Measurements from ENCODE around the gene C15orf39. TPM values are rescaled to one million over a fixed set of nuclear protein-coding genes. Genes with fewer than 3 reads are reported as not detected.

Gene C15orf39
- total and polyA plus RNA-seq, 9 of the 15 experiments (the other 6 are each of a cell fraction or from before 2014, with no cell fraction given) = 0.31 to 29.8 (median 4.4) TPM

GRCh38 chr15:75205064-75205395 lies 3.3 kb downstream of the C15orf39 start (continued):
- peak; percentile 14; the same call in 1 of the 2 replicates for TF ChIP-seq FOXP4 (CRISPR knock-in tag; IDR thresholded peaks at IDR 0.05; ENCODE audit: borderline replicate concordance)
- TF ChIP-seq ZNF143 (CRISPR knock-in tag; IDR thresholded peaks at IDR 0.05) = 0 out of 2 replicates have a peak, but pooled peaks have one; percentile 2
- TF ChIP-seq TGIF2 (CRISPR knock-in tag; IDR thresholded peaks at IDR 0.05) = no peak
- 0 out of 2 replicates have a peak, but pooled peaks have one; percentile 19 for TF ChIP-seq ZBTB49 (CRISPR knock-in tag; IDR thresholded peaks at IDR 0.05; ENCODE audit: borderline replicate concordance)
- no peak for TF ChIP-seq MCM3 (IDR thresholded peaks at IDR 0.05)

GRCh38 chr15:75206006-75206405 lies 4.3 kb downstream of the C15orf39 start:
- Histone ChIP-seq H3K9me3 (replicated peaks; ENCODE audit: control insufficient read depth, insufficient read depth, low read depth, low read length) (no peaks in the 10 kb centered on the region), H3K27ac (ENCODE audit: extremely low read depth, low read depth, low read length) (no peak overlapping the region), H3K4me2 (ENCODE audit: insufficient read depth, low read length) (no peak overlapping the region), H3K9me1 (ENCODE audit: control insufficient read depth, insufficient read depth, low read length) (peaks cover 16% of the 10 kb centered on the region), H2AFZ (ENCODE audit: low read depth, low read length) (no peak overlapping the region), H3K27me3 (ENCODE audit: control insufficient read depth in 2 of 2, insufficient read depth in 2 of 2, low read length in 2 of 2) (no peaks in the 10 kb centered on the region; a peak in 1 of 5 replicates), H3K36me3 (ENCODE audit: control insufficient read depth, insufficient read depth, low read length) (peaks cover 59% of the 10 kb centered on the region; the same call in 2 of the 3 replicates), H3K79me2 (ENCODE audit: control insufficient read depth, insufficient read depth, low read length) (peaks cover 83% of the 10 kb centered on the region), H3K9ac (ENCODE audit: insufficient read depth in 1 of 2, low read depth in 2 of 2, low read length in 2 of 2) (no peak overlapping the region; a peak in 1 of 4 replicates), H4K20me1 (replicated peaks; ENCODE audit: control insufficient read depth, insufficient read depth, low read length) (peaks cover 75% of the 10 kb centered on the region), H3K4me3 (no peak overlapping the region), H3K4me1 (replicated peaks in 1 of 2; ENCODE audit: control insufficient read depth in 2 of 2, insufficient read depth in 2 of 2, low read length in 2 of 2) (peaks cover 27 to 42% of the 10 kb centered on the region in 2 experiments; a peak in 4 of 5 replicates)
- CTCF ChIA-PET (ENCODE audit: low intra/inter-chr PET ratio) = interaction anchor here (4.7 kb wide), 1 partner anchor 177 kb away, joined by 76 read pairs; no protein-coding TSS in a partner anchor
- no peak for FAIRE-seq
- BruUV-seq (replicated peaks) = no TSS peak
- TF ChIP-seq CBFB (CRISPR knock-in tag; IDR thresholded peaks at IDR 0.05) (0 out of 2 replicates have a peak, but pooled peaks have one; percentile 29), MTF1 (CRISPR knock-in tag; IDR thresholded peaks at IDR 0.05; ENCODE audit: borderline replicate concordance) (no peak), IFI16 (CRISPR knock-in tag; IDR thresholded peaks at IDR 0.05) (no peak), MIER1 (IDR thresholded peaks at IDR 0.05; ENCODE audit: low read depth) (no peak)
- POLR2A ChIA-PET = interaction anchor here (0.6 to 1.3 kb wide), 4 partner anchors 162 to 183 kb away, joined by 3 to 4 read pairs (median 4); partner anchors contain the start of gene PPCDC
- DNase-seq (ENCODE audit: extremely low read depth in 1 of 4, low spot score in 3 of 4) = no peak
- no peak for ATAC-seq
- in situ Hi-C loops (cut with MboI) = no loop called here
- WGBS (ENCODE audit: insufficient coverage, low coverage, missing lambda C conversion rate) = 97% methylated on average over 10 of the region's 11 CpGs
- intact Hi-C loops (cut with micrococcal nuclease) = loop anchor here (10.0 kb wide), 2 partner anchors 251 to 431 kb away; partner anchors contain the start of gene RPP25
